CD4-positive, alpha-beta T cell treated with Interleukin-2 at 100 ng/mL for 4 hours (primary cell): Measurements from ENCODE around the gene DENND2D.

Experiments used
- DNase-seq: peaks from one replicate; pipeline ENCODE4 v3.0.0-alpha.2; 2020; ENCODE audit warnings: low spot score

Gene DENND2D

DNA sequence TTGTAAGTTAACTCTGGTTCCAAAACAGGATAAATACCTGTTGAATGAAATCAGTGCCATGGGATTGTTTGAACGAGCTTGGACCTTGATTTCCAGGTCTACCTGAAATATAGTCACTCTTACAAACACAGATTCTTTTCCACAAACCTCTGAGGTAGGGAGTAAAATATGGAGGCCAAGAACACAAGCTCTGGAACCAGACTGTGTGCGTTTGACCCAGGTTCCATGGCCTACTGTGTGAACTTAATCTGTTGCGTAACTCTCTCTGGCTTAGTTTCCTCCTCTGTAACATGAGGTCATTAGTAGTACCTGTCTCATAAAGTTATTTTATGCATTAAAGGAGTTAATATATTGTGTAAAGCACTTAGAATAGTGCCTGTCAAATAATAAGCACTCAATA, 25.1 kb downstream of the DENND2D start:
- no peak for DNase-seq

DNA sequence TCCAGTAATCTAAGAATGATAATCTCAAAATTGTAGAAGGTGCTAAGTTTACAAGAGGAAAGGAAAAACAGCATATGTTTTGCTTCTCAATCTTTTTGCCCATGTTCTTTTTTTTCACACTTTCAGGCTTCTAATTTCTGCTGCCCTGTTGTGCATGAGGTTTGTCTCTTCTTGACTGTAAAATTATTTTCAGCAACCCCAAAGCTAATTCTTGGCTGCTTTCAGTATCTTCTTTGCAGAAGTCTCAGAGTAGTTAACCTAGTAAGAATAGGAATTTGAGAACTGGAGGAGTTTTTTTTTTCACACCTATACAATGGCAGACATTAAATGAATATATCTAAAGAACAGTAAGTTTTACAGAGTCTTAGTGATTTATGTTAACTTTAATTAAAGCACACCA, 26.4 kb downstream of the DENND2D start:
- DNase-seq: no peak

DNA sequence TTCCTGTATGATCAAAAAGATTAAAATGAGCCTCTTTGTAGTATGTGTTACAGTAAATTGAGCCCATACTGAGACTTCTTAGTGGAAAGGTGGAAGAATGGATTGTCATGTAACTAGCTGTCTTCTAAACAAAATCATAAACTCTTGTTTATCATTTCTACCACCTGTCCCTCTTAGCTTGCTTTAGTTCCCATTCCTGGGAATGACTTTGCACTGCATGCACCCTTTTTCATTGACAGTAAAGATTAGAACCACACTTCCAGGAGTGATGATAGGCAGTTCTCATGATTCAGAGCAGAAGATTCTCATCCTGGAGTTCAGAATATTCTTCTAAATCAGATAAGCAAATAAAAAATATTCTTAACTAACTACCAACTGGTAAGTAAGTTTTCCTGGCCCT, 28.0 kb downstream of the DENND2D start:
- no peak for DNase-seq

DNA sequence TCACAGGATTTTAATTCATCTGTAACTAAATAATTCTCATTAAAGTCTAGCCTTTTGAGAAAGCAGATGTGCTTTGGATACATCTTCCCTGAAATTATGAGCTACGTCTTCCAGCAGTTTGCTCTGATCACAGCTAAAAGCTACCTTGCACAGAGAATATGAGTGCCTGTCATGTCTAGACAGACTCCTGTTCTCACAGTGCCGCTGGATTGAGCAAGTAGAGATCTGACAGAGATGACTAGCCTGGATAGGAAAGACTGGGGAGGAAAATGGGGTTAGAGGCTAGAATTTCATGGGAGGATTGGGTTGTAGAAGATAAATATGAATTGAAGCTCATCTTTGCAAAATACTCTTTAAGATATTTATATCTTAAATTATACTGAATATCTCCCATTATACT, 36.3 kb downstream of the DENND2D start:
- DNase-seq: no peak

DNA sequence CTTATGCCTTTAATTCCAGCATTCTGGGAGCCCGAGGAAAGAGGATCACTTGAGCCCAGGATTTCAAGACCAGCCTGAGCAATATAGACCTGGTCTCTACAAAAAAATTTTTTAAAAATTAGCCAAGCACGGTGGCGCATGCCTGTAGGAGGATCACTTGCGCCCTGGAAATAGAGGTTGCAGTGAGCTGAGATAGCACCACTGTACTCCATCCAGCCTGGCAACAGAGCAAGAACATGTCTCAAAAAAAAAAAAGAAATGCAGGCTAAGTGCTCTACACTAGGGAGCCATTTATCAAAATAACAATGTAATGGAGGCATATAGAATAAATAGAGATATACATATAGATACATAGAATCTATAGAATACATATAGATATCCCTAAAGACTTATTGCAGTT, 37.1 kb downstream of the DENND2D start:
- DNase-seq: no peak

DNA sequence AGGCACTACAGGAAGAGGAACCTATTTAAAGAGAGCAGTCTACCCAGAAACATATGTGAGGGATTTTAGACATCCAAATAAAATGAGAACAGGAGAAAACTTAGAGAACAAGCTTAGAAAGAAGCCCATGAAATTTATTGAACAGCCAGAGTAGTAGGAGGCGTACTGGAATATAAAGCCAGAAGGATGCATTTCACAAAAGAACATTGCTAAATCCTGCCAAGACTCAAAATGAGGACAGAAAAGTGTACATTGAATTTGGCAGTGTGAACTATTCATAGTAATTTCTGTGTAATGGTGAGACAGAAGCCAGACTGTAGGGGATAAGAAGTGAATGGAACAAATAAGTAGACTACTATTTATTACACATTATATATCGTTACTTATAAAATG, 38.0 kb downstream of the DENND2D start:
- no peak for DNase-seq

DNA sequence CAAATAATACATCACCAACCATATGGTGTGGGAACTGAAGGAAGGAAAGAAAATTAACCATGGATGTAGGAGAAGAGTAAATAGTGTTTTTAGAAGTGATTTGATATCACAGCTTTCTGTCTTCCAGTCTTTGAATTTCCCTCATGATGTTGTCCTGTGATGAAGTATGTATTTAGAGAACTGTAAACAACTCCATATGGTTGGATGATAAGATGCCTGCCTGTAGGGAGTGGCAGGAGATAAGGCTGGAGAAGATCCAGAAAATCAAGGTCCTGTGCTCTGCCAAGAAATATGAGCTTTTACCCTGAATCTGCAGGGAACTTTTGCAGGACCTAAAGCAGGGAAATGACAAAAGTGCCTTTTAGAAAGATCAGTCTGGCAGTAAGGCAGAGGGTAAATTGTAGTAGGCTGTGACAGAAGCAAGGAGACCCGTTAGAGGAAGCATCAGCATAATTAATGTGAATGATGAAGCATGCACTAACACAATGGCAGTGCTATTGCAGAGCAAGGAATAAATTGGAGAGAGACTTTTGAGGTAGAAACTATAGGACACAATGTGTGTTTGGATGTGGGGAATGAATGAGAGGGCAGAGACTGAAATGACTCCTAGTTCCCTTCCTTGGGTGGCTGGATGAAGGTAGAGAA, 38.5 kb downstream of the DENND2D start:
- no peak for DNase-seq

DNA sequence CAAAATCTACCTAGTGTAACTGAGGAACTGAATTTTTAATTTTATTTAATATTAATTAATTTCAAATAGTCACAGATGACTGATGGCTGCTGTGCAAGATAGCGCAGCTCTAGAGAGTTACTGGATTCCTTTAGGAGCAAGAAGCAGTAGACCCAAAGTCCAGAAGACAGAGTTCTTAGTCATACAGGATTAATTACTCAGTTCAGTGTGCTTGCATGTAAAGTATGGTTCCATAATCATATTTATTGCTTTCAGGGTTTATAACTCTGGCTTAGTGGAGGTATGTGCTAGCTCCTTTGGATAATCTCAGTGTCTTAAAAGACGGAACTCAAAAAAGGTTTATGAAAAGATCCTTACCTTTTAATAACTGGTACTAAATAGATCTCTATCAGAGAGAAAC, 43.0 kb downstream of the DENND2D start:
- DNase-seq: no peak

DNA sequence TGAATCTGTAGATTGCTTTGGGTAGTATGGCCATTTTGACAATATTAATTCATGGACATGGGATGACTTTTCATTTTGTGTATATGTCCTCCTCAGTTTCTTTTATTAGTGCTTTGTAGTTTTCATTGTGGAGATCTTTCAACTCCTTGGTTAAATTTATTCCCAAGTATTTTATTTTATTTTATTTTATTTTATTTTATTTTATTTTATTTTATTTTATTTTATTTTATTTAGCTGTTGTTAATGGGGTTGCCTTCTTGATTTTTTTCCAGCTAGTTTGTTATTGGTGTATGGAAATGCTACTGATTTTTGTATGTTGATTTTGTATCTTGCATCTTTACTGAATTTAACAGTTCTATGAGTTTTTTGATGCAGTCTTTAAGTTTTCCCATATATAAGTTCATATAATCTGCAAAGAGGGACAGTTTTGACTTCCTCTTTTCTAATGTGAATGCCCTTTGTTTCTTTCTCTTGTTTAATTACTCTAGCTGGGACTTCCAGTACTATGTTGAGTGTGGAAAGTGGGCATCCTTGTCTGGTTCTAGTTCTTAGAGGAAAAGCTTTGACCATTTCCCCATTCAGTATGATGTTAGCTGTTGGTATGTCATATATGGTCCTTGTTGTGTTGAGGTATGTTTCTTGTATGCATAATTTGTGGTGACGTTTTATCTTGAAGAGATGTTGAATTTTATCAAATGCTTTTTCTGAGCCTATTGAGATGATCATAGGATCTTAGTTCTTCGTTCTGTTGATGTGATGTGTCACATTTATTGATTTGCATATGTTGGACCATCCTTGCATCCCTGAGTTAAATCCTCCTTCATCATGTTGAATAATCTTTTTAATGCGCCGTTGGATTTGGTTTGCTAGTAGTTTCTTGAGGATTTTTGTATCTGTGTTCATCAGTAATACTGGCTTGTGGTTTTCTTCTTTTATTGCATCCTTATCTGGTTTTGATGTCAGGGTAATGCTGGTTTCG, 46.1 kb downstream of the DENND2D start:
- DNase-seq: no peak

DNA sequence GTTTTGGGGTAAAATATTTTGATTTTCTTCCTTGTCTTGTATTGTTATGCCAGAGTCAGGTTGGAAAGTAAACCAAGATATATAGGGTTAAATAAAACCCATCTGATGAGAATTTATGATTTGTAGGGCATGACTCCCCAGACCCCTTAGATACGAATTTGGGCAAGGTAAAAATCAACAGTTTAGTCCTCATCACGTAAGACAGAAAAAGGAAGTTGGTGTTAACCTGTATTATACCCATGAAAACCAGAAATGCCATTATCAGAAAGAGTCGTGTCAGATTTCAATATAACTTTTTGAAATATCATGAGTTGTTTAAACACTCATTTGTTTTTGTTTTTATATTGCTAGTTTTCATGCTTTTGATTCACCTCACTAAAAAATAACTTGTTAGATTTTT, 48.6 kb downstream of the DENND2D start:
- no peak for DNase-seq

DNA sequence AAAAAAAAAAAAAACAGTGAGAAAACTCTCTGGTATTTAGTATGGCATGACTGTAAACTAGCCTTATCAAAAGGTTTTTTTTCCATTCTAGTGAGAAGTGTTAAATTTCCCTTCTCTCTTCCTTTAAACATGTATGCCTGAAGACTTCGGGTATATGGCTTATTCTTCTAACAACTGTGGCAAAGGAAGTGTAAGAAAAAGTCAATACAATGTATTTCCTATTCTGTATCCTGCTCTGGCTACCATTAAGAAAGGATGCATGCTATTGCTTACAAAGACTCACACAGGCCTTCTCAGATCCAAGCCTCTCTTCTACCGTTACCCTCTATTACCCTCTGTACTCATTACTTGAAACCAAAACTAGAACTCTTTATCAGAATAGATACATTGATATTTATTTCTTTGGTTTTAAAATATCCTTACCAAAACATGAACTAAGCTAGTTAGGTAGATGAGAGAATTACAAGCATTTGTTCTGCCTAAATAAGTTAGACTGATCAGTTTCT, 52.0 kb downstream of the DENND2D start:
- DNase-seq: no peak

DNA sequence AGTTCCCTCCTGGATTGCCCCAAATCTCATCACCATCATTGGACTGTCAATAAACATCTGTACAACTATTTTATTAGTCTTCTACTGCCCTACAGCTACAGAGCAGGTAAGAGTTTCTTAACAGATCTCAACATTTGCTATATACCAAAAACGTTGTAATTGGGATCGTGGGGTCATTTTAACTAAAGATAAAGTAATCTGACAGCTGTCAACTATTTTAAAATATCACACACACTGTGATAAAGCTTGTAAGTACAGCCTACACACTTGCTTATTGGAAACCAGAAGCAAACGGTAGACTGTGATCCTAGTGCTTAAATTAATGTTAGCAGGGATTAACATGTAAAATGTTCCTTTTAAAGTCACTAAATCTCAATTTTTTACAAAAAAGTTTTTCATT, 52.5 kb downstream of the DENND2D start:
- DNase-seq: no peak

DNA sequence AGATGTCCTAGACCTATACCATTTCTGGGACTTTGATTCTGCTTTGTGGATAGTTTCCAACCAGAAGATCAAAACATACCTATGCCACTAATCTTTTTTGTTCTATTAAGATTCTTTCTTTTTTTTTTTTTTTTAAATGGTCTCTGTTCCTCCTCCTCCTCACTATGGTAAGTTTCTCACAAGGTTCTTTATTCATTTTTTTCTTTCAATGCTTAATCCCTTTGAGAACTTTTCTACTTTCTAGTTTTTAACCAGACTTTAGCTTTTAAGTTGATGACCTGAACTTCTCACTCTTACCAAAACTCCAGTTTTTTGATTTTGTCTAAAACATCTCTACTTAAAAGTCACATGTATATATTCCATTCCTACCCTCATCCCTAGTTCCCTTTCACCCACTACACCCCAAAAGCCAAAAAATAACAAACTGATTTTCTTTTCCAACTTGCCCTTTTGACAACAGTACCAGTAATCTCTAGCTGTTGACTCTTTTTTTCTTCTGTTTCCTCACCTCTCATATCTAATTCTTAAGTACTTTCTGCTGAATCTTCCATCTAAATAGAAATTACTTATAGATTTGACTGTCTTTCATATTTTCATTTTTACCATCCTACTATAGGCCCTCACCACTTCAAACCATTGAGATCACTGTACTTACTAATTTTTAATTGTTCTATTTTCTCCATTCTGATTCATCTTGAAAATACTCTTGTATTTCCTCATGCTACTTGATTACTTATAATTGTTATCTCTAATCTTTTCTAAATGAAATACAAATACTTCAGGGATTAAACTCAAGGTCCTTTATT, 54.3 kb downstream of the DENND2D start:
- no peak for DNase-seq

DNA sequence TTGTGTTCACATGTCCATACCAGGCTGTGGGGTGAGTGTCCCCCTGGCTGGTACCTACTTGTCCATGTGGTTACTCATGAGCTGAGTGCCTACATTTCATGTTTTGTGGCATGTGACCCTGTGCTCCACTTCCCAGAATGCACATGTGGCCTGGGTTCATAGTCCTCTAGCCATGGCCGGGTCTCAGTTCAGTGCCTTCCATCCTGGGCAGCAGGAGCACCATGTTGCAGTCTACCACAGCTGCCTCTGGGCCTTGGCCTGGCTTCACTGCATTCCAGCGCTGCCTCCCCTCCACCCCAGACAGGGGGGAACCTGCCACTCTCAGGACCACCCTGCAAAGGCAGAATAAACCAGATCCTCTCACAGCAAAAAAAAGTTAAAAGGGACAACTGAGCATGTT, 54.9 kb downstream of the DENND2D start:
- no peak for DNase-seq

DNA sequence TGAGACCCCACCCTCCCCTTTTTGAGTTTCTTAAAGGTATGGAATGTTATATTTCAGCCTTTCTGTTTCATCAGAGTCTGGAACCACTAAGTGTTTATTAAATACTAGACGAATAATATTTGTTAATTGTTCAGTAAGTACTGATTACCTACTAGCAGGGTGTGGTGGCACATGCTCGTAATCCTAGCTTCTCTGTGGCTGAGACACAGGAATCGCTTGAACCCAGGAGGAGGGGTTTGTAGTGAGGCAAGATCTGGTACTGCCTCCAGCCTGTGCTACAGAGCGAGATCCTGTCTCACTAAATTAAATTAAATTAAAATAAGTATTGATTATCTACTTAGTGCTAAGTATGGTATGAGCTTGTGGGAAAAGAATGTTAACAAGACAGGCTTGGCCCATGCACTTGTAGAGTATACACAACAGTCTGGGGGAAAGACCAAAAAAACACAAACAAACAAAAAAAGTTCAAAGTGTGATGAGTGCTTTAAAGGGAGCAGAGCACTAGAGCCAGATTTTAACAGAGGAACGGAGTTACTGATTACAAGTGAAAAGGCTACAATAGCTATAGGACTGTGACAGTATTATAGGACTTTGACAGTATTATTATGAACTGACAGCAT, 58.0 kb downstream of the DENND2D start:
- DNase-seq: no peak

DNA sequence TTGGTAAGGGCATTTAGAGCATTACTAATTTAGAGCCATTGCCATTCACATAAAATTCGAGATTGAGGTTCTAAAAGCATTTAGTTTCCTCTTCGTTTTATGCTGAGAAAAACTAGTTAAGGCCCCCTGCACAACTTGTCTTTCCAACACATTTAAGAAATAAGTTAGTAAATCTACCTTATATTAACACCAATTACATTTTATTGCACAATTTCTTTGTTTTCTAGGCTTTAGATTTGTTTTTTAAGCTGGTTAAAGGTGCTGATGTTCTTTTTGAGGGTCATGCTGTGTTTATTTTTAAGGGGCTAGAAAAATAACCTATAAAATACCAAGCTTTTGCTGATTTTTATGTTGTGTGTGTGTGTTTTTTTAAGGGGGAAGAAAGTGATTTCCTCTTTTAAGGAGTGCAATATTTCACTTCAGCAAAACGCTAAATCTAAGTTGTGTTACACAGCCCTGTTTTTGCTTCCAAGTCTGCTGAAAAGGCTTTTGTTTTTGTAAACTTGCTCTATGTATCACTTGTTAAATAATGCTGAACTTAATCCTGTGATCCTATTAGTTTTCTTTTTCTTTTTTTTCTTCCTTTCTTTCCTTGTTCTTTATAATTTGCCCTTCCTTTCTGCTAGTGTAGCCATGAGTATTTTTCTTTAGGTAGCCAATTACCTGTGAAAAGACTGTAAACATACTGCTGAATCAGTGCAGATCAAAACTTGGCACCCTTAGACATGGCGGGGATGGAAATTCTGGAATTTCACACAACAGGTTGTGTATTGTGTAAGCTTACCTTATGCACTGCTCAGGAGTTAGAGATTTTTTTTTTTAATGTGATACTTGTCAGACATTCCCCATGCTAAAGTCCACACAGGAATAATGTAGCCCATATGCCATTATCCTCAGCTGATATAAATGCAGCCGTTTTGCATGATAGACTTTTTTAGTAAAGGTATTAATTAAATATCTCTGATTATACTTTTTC, 58.9 kb downstream of the DENND2D start:
- DNase-seq: no peak

DNA sequence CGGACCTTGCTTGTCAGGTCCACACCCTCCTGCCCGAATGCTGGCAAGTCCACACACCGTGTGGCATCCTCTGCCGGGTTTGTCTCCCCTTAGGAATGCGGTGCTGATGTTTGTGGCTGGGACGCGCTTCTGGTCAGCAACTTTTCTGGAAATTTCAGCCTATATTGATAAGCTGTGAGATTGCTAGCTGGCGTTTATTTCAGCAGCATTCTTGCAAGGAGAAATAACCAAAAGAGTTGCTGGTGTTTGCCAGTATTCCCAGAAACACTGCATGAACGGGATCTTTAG, 59.8 kb downstream of the DENND2D start:
- no peak for DNase-seq

DNA sequence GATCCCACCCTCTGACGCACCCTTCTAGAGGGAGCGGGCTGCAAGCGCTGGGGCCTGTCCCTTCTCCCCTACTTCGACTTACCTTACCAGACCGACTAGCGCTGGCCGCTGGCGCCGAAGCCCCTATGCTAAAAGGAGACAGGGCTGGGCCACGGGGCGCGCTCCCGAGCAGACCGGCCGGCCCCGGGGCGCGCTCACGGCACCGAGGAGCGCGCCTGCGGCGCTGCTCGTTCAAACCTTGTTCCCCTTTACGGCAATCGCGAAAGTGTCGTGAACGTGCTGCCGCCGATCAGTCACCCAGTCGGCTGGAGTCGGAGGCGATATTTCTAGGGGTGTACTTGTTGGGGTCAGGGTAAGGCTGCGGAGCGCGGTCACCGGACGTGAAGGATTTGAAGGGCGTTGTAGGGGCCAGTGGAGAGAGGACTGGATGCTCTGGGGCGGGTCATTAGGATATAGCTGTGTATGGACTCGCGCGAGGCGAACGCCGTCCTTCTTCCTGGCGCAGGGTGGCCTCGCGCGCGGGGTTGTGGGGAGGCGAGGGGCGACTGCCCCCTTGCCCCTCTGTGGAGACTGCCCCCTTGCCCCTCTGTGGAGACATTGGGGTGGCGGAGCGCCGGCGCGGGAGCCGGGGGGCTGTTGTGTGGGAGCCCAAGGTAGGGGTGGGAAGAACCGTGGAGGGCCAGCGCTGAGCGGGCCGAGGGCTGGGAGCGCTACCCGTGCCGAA, 60.3 kb downstream of the DENND2D start, which contains the start of the genes CEPT1 and DRAM2:
Gene CEPT1, plus strand, starts transcription at position 268 of the 724 bp plus-strand sequence. CDS start 7,492 bp downstream, outside the sequence.
Gene DRAM2, minus strand, starts transcription at position 138 of the 724 bp plus-strand sequence. CDS start 8,539 bp downstream, outside the sequence.
- peak; percentile 94 for DNase-seq

DNA sequence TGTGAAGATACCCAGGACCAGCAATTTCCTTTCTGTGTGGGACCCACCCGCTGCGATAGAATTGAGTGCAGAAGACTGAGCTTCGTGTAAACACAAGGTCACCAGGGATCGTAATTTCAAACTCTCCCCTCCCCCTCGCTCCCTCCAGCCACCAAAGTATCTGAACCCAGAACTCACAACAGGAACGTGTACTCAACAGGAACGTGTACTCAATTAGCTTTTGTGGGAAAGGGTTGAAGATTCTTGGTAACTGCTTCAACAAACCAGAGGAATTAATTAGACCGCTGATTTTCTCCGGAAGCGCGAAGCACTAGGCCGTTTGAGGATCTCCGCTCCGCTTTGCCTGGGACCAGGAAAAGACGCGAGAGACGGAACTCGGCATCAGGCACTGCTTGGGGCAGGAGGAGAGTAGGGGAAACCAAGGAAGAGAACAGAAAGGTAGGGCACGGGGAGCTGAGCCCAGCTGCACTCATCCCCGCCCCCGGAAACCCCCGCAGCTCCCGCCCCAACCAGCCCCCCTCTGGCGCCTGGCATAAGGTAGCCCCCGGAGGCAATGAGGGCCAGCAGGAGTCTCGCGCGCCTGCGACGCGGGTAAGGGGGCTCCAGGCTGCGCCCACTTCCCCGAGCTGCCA, 61.0 kb downstream of the DENND2D start:
- peak; percentile 25 for DNase-seq
